GM12873 (cell line): ENCODE data around the gene IL15.

ENCODE experiments used
- CTCF ChIP-seq: IDR thresholded peaks from 2 replicates; pipeline ENCODE4 v1.5.1; 2012; ENCODE audit warnings: low read depth, mild to moderate bottlenecking, moderate library complexity, low read length, control low read depth; ENCODE audit not compliant: insufficient read depth; ENCODE audit errors: missing control alignments

The IL15 gene

GRCh38 chr4:141763374-141763773 lies 127.0 kb downstream of the IL15 start:
- TF ChIP-seq CTCF, result no peak

- no peak for TF ChIP-seq CTCF
Observed at GRCh38 chr4:141768954-141769353, 132.6 kb downstream of the IL15 start.

DNA sequence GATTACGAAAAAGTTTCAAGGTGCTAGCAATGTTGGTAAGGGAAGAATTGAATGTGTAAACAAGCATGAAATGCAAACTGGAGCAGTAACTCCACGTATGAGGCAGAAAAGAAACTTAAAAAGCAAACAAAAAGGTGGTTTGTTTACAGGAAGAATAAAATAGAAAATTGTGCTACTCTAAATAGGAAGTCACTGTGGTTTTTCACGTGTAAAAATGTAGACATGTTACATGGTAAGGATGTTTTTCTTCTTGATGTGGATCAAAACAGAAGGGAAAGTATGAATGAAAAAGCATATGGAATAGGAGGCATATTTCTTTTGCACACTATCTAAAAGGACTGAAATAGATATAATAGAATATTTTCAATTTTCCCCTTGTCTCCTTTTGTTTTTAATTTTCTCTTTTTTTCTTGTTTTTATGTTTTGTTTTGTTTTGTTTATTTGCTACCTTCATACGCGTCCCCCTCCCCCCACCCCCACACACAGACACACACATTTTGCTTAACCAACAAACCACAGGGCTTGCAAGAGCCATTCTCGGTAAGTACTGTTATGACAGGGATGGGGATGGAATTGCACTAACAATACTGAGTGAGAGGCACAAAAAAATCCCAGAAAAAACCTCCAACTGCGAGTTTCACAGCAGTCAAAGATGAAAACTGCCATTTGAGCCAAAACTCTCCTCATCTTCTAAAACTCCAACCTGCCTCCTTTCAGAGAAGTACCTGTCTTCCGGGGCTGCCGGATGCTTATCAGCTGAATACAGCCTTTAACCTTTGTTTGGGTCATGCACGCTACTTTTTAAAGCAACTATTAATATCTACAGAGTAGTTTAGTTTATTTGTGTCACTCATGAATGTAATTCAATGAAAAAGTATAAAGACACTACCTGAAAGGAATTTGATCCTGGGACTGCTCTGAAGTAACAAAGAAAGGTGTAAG lies 135.8 kb downstream of the IL15 start:
- no peak for TF ChIP-seq CTCF

DNA sequence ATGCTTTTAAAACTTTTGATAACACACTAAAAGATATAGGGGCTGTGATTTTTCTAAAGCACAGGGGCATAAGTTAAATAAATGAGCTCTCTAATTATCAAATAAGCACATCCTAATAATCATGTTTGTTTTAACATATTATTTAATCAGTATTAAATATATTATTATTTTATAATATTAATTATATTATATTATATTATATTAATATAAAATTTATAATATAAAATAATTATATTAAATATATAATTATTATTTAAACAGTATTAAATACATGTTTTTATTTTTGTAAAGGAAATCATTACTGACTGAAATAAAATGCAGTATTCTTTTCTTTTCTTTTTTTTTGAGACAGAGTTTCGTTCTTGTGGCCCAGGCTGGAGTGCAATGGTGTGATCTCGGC lies 136.5 kb downstream of the IL15 start:
- no peak for TF ChIP-seq CTCF

DNA sequence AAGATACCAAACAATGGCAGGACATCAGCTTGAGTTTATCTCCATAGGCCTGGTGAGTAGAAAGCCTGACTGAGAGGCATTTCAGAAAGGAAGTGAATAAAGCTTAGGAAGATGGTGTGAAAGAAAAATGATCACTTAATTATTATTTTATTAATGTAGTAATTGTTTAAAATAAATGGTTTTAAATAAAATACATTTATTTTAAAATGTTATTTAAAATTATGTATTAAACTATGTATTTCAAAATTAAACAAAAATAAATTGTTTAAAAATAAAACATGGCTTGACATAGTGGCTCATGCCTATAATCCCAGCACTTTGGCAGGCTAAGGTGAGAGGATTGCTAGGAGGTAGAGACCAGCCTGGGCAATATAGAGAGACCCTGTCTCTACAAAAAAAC lies 145.8 kb downstream of the IL15 start:
- TF ChIP-seq CTCF, result no peak
